ENCODE data around the gene UVRAG. TPM values are rescaled to one million over a fixed set of nuclear protein-coding genes. Genes with fewer than 3 reads are reported as not detected.

UVRAG gene
- total and polyA plus RNA-seq, 2 of the 4 experiments (the other 2 are of a cell fraction), result 5.6 to 10.9 TPM

GRCh38 chr11:76088511-76088910 lies 273.5 kb downstream of the UVRAG start:
- no peak overlapping the region for H3K14ac ChIP-seq (replicated peaks; ENCODE audit: low read depth, low read length)
- intact Hi-C loops (cut with micrococcal nuclease), result no loop called here
- 100% methylated on average over 1 of the region's 3 CpGs; no CpG with 5 or more reads in 1 of the 2 experiments for WGBS, 2 experiments (ENCODE audit: extremely low coverage in 2 of 2, insufficient read length in 1 of 2)

More at GRCh38 chr11:76088511-76088910, 273.5 kb downstream of the UVRAG start:
- no peaks in the 10 kb centered on the region for H3K27me3 ChIP-seq (ENCODE audit: control insufficient read depth, insufficient read depth, low read length)
- H2BK5ac ChIP-seq (ENCODE audit: low read depth, low read length, poor library complexity, severe bottlenecking), result no peak overlapping the region
- no peak overlapping the region for H2BK15ac ChIP-seq (ENCODE audit: low read depth, low read length)
- no peak overlapping the region for H3K27ac ChIP-seq (ENCODE audit: insufficient read depth, low read length)
- peaks cover 0 to 4% of the 10 kb centered on the region in 2 experiments; a peak in 2 of 4 replicates for H3K79me1 ChIP-seq (ENCODE audit: low read depth in 1 of 2, low read length in 2 of 2)
- H2AFZ ChIP-seq (replicated peaks; ENCODE audit: low read length, poor library complexity), result no peak overlapping the region
- H3K18ac ChIP-seq (ENCODE audit: low read depth, low read length), result no peak overlapping the region; the same call in 1 of the 2 replicates
- DNase-seq, result no peak
- H3K56ac ChIP-seq (ENCODE audit: extremely low read depth, insufficient read depth, low read length), result no peak overlapping the region
- in situ Hi-C loops (cut with MboI; ENCODE audit: low sequenced_read_pairs), result no loop called here
- H3K4me2 ChIP-seq (ENCODE audit: low read depth, low read length), result no peak overlapping the region
- no peaks in the 10 kb centered on the region for H3K36me3 ChIP-seq (ENCODE audit: control insufficient read depth, insufficient read depth, low read length)
- H2BK120ac ChIP-seq (ENCODE audit: low read depth, low read length), result no peak overlapping the region
- H3K23ac ChIP-seq (ENCODE audit: low read depth, low read length), result no peak overlapping the region
- H2BK20ac ChIP-seq (ENCODE audit: low read depth, low read length), result no peak overlapping the region
- H4K91ac ChIP-seq (ENCODE audit: insufficient read depth, low read depth, low read length), result no peak overlapping the region
- BruUV-seq (replicated peaks), result no TSS peak
- no peak for ATAC-seq (ENCODE audit: low read depth)
- H3K4ac ChIP-seq (ENCODE audit: low read depth, low read length), result no peak overlapping the region
- no peaks in the 10 kb centered on the region for H3K9me1 ChIP-seq (ENCODE audit: insufficient read depth, low read length)
- H3K9me3 ChIP-seq (ENCODE audit: control insufficient read depth, insufficient read depth, low read length), result peaks cover 2% of the 10 kb centered on the region; the same call in 1 of the 2 replicates
- no peak for TF ChIP-seq RCOR1 (IDR thresholded peaks at IDR 0.05; ENCODE audit: insufficient replicate concordance, low read length)
- peaks cover 4% of the 10 kb centered on the region; the same call in 1 of the 2 replicates for H4K20me1 ChIP-seq (ENCODE audit: insufficient read depth, low read length)
- POLR2A ChIA-PET (ENCODE audit: unreplicated experiment), result no interaction called here
- H3K4me3 ChIP-seq (ENCODE audit: insufficient read depth, low read depth, low read length), result no peak overlapping the region
- no peak overlapping the region for H2AK9ac ChIP-seq (replicated peaks; ENCODE audit: low read depth, low read length, poor library complexity)
- CTCF ChIA-PET, result no interaction called here
- peaks cover 5% of the 10 kb centered on the region for H3K4me1 ChIP-seq (ENCODE audit: control insufficient read depth, insufficient read depth, low read length)
- H4K8ac ChIP-seq (ENCODE audit: low read depth in 2 of 2, low read length in 2 of 2), result no peak overlapping the region
- dilution Hi-C loops (cut with HindIII; ENCODE audit: low sequenced_read_pairs, unreplicated experiment), result no loop called here
- no peak overlapping the region for H2AK5ac ChIP-seq (ENCODE audit: low read depth, low read length)
- no peak overlapping the region for H4K5ac ChIP-seq (ENCODE audit: low read depth, low read length)
- H3K9ac ChIP-seq (ENCODE audit: low read depth, low read length), result no peak overlapping the region

Data from IMR-90 (cell line).